HUES48 (cell line): ENCODE results near the gene WDR73.

ENCODE experiments used
- H3K27ac ChIP-seq: one replicate; pipeline ENCODE4 v1.7.0; 2013; ENCODE audit warnings: low read depth, low read length, inconsistent platforms
- H3K27me3 ChIP-seq: 2 replicates; pipeline ENCODE4 v1.6.1; 2013; ENCODE audit warnings: mild to moderate bottlenecking, low read length; ENCODE audit not compliant: control insufficient read depth, insufficient read depth
- H3K36me3 ChIP-seq: 2 replicates; pipeline ENCODE4 v1.6.1; 2013; ENCODE audit warnings: low read length; ENCODE audit not compliant: control insufficient read depth, insufficient read depth
- H3K4me1 ChIP-seq: 2 replicates; pipeline ENCODE4 v1.6.1; 2013; ENCODE audit warnings: mild to moderate bottlenecking, low read length; ENCODE audit not compliant: control insufficient read depth, insufficient read depth
- H3K4me3 ChIP-seq: 2 replicates; pipeline ENCODE4 v1.5.1; 2013; ENCODE audit warnings: mild to moderate bottlenecking, low read depth, low read length
- H3K9ac ChIP-seq: 2 replicates; pipeline ENCODE4 v1.6.1; 2013; ENCODE audit warnings: mild to moderate bottlenecking, low read depth, low read length, moderate library complexity
- H3K9me3 ChIP-seq: 2 replicates; pipeline ENCODE4 v1.6.1; 2013; ENCODE audit warnings: low read length; ENCODE audit not compliant: control insufficient read depth, insufficient read depth

Gene WDR73

GRCh38 chr15:84616235-84616634 is 37.8 kb downstream of the WDR73 start:
- H3K9me3 ChIP-seq = peaks cover 16% of the 10 kb centered on the region
- no peaks in the 10 kb centered on the region for H3K27me3 ChIP-seq
- no peaks in the 10 kb centered on the region for H3K4me1 ChIP-seq
- no peak overlapping the region for H3K9ac ChIP-seq
- H3K4me3 ChIP-seq = no peak overlapping the region
- peaks cover 30% of the 10 kb centered on the region for H3K36me3 ChIP-seq
- H3K27ac ChIP-seq = no peak overlapping the region

GRCh38 chr15:84611631-84612030 is 42.5 kb downstream of the WDR73 start:
- no peak overlapping the region for H3K4me3 ChIP-seq
- peaks cover 33% of the 10 kb centered on the region for H3K36me3 ChIP-seq
- H3K9ac ChIP-seq = no peak overlapping the region
- no peaks in the 10 kb centered on the region for H3K27me3 ChIP-seq
- H3K9me3 ChIP-seq = no peaks in the 10 kb centered on the region
- H3K4me1 ChIP-seq = peaks cover 6% of the 10 kb centered on the region
- H3K27ac ChIP-seq = no peak overlapping the region

GRCh38 chr15:84609818-84610525 is 44.1 kb downstream of the WDR73 start:
- Histone ChIP-seq H3K27ac (no peak overlapping the region), H3K27me3 (no peaks in the 10 kb centered on the region), H3K9ac (no peak overlapping the region), H3K4me1 (peaks cover 18% of the 10 kb centered on the region), H3K9me3 (no peaks in the 10 kb centered on the region), H3K36me3 (peaks cover 41% of the 10 kb centered on the region), H3K4me3 (no peak overlapping the region)

- peaks cover 29% of the 10 kb centered on the region for H3K4me1 ChIP-seq
- no peak overlapping the region for H3K27ac ChIP-seq
- peaks cover 51% of the 10 kb centered on the region for H3K36me3 ChIP-seq
- no peak overlapping the region for H3K9ac ChIP-seq
- H3K4me3 ChIP-seq = no peak overlapping the region
- H3K9me3 ChIP-seq = no peaks in the 10 kb centered on the region
- peaks cover 4% of the 10 kb centered on the region; the same call in 1 of the 2 replicates for H3K27me3 ChIP-seq
These were observed 45.3 kb downstream of the WDR73 start for GRCh38 chr15:84608707-84609284.

- Histone ChIP-seq H3K27ac (no peak overlapping the region), H3K9ac (no peak overlapping the region), H3K9me3 (no peaks in the 10 kb centered on the region), H3K36me3 (peaks cover 52% of the 10 kb centered on the region), H3K4me3 (no peak overlapping the region), H3K27me3 (peaks cover 4% of the 10 kb centered on the region; the same call in 1 of the 2 replicates), H3K4me1 (peaks cover 41% of the 10 kb centered on the region)
These were observed 47.4 kb downstream of the WDR73 start for GRCh38 chr15:84606653-84607120.

GRCh38 chr15:84605554-84605882 is 48.6 kb downstream of the WDR73 start:
- H3K9me3 ChIP-seq = no peaks in the 10 kb centered on the region
- H3K36me3 ChIP-seq = peaks cover 52% of the 10 kb centered on the region
- no peak overlapping the region for H3K27ac ChIP-seq
- H3K4me3 ChIP-seq = peak overlapping the region; percentile 55; the same call in 1 of the 2 replicates
- H3K9ac ChIP-seq = no peak overlapping the region
- peaks cover 4% of the 10 kb centered on the region; the same call in 1 of the 2 replicates for H3K27me3 ChIP-seq
- H3K4me1 ChIP-seq = peaks cover 42% of the 10 kb centered on the region

GRCh38 chr15:84604826-84605553 is 49.1 kb downstream of the WDR73 start:
- no peak overlapping the region for H3K9ac ChIP-seq
- H3K36me3 ChIP-seq = peaks cover 52% of the 10 kb centered on the region
- peaks cover 4% of the 10 kb centered on the region; the same call in 1 of the 2 replicates for H3K27me3 ChIP-seq
- peaks cover 45% of the 10 kb centered on the region for H3K4me1 ChIP-seq
- no peak overlapping the region for H3K27ac ChIP-seq
- peak overlapping the region; percentile 55; the same call in 1 of the 2 replicates for H3K4me3 ChIP-seq
- no peaks in the 10 kb centered on the region for H3K9me3 ChIP-seq

GRCh38 chr15:84603630-84604379 is 50.3 kb downstream of the WDR73 start:
- Histone ChIP-seq H3K36me3 (peaks cover 41% of the 10 kb centered on the region), H3K9me3 (no peaks in the 10 kb centered on the region), H3K4me3 (peak overlapping the region; percentile 55), H3K4me1 (peaks cover 43% of the 10 kb centered on the region), H3K9ac (no peak overlapping the region), H3K27ac (peak overlapping the region; percentile 83), H3K27me3 (peaks cover 4% of the 10 kb centered on the region; the same call in 1 of the 2 replicates)

- peak overlapping the region; percentile 91 for H3K4me3 ChIP-seq
- H3K4me1 ChIP-seq = peaks cover 38% of the 10 kb centered on the region
- H3K27me3 ChIP-seq = peaks cover 4% of the 10 kb centered on the region; the same call in 1 of the 2 replicates
- no peak overlapping the region for H3K27ac ChIP-seq
- H3K36me3 ChIP-seq = peaks cover 27% of the 10 kb centered on the region
- peak overlapping the region; percentile 87 for H3K9ac ChIP-seq
- no peaks in the 10 kb centered on the region for H3K9me3 ChIP-seq
These were observed 52.6 kb downstream of the WDR73 start for GRCh38 chr15:84601555-84601838.

- H3K9ac ChIP-seq = peak within 1 kb of the TSS; percentile 87
- no peaks in the 10 kb centered on the region for H3K9me3 ChIP-seq
- peaks cover 36% of the 10 kb centered on the region for H3K4me1 ChIP-seq
- peaks cover 21% of the 10 kb centered on the region for H3K36me3 ChIP-seq
- peaks cover 4% of the 10 kb centered on the region; the same call in 1 of the 2 replicates for H3K27me3 ChIP-seq
- H3K27ac ChIP-seq = peak within 1 kb of the TSS; percentile 93
- peak within 1 kb of the TSS; percentile 91 for H3K4me3 ChIP-seq
These were observed 53.2 kb downstream of the WDR73 start, which contains the start of gene ZSCAN2 for GRCh38 chr15:84600687-84601554. Gene ZSCAN2, plus strand, starts transcription at chr15:84601009. Its CDS starts 2,919 bp downstream, at chr15:84603928.
